Measurements from ENCODE around the gene CEP44.

Gene CEP44

GRCh38 chr4:174312993-174313392 is 29.3 kb downstream of the CEP44 start:
- Histone ChIP-seq H3K18ac (ENCODE audit: low read length) (no peak overlapping the region), H3K4me3 (ENCODE audit: low read depth, low read length) (no peak overlapping the region), H3K14ac (ENCODE audit: low read length) (no peak overlapping the region), H3K4ac (ENCODE audit: low read depth, low read length) (no peak overlapping the region), H3K9me3 (ENCODE audit: insufficient read depth, low read depth, low read length) (no peaks in the 10 kb centered on the region), H4K8ac (ENCODE audit: low read depth, low read length) (no peak overlapping the region), H4K12ac (ENCODE audit: low read depth, low read length) (no peak overlapping the region), H3K79me1 (ENCODE audit: low read length) (no peaks in the 10 kb centered on the region), H3K27ac (ENCODE audit: low read depth, low read length) (no peak overlapping the region), H4K91ac (ENCODE audit: low read depth, low read length) (no peak overlapping the region), H3K79me2 (ENCODE audit: control insufficient read depth, insufficient read depth, low read length, poor library complexity) (no peaks in the 10 kb centered on the region), H2AFZ (ENCODE audit: insufficient read depth, low read length, poor library complexity) (no peak overlapping the region), H2AK5ac (ENCODE audit: low read length) (no peak overlapping the region), H3K36me3 (ENCODE audit: control insufficient read depth in 1 of 2, insufficient read depth in 2 of 2, low read length in 2 of 2) (peaks cover 0 to 2% of the 10 kb centered on the region in 2 experiments), H3K4me1 (ENCODE audit: control insufficient read depth in 1 of 2, insufficient read depth in 2 of 2, low read length in 2 of 2) (no peaks in the 10 kb centered on the region), H2BK5ac (ENCODE audit: low read depth, low read length, poor library complexity) (no peak overlapping the region), H3K4me2 (ENCODE audit: low read length) (no peak overlapping the region), H2BK12ac (ENCODE audit: low read length) (no peak overlapping the region), H3K9ac (ENCODE audit: low read length) (no peak overlapping the region), H2BK120ac (ENCODE audit: insufficient read depth, low read length, poor library complexity) (no peak overlapping the region), H3K23ac (ENCODE audit: low read length) (no peak overlapping the region), H3K27me3 (ENCODE audit: insufficient read depth, low read length) (no peaks in the 10 kb centered on the region)
- no CpG with 5 or more reads among the region's 3 CpGs for WGBS (ENCODE audit: extremely low coverage, insufficient coverage, insufficient read length)
- DNase-seq = no peak

GRCh38 chr4:174314274-174314673 is 30.6 kb downstream of the CEP44 start:
- no peak overlapping the region for H4K91ac ChIP-seq (ENCODE audit: low read depth, low read length)

GRCh38 chr4:174314770-174315169 is 31.1 kb downstream of the CEP44 start:
- Histone ChIP-seq H3K27ac (ENCODE audit: low read depth, low read length) (no peak overlapping the region), H3K79me1 (ENCODE audit: low read length) (no peaks in the 10 kb centered on the region), H3K27me3 (ENCODE audit: insufficient read depth, low read length) (no peaks in the 10 kb centered on the region), H3K36me3 (ENCODE audit: control insufficient read depth in 1 of 2, insufficient read depth in 2 of 2, low read length in 2 of 2) (peaks cover 2 to 3% of the 10 kb centered on the region in 2 experiments), H4K12ac (ENCODE audit: low read depth, low read length) (no peak overlapping the region), H4K8ac (ENCODE audit: low read depth, low read length) (no peak overlapping the region), H3K4me1 (ENCODE audit: control insufficient read depth in 1 of 2, insufficient read depth in 2 of 2, low read length in 2 of 2) (no peaks in the 10 kb centered on the region), H2AK5ac (ENCODE audit: low read length) (no peak overlapping the region), H2BK120ac (ENCODE audit: insufficient read depth, low read length, poor library complexity) (no peak overlapping the region), H3K18ac (ENCODE audit: low read length) (no peak overlapping the region), H3K4ac (ENCODE audit: low read depth, low read length) (no peak overlapping the region), H2BK12ac (ENCODE audit: low read length) (no peak overlapping the region), H3K9ac (ENCODE audit: low read length) (no peak overlapping the region), H2BK5ac (ENCODE audit: low read depth, low read length, poor library complexity) (no peak overlapping the region), H3K23ac (ENCODE audit: low read length) (no peak overlapping the region), H3K4me3 (ENCODE audit: low read depth, low read length) (no peak overlapping the region), H4K91ac (ENCODE audit: low read depth, low read length) (no peak overlapping the region), H2AFZ (ENCODE audit: insufficient read depth, low read length, poor library complexity) (no peak overlapping the region), H3K4me2 (ENCODE audit: low read length) (no peak overlapping the region), H3K79me2 (ENCODE audit: control insufficient read depth, insufficient read depth, low read length, poor library complexity) (no peaks in the 10 kb centered on the region), H3K14ac (ENCODE audit: low read length) (no peak overlapping the region), H3K9me3 (ENCODE audit: insufficient read depth, low read depth, low read length) (no peaks in the 10 kb centered on the region)
- no CpG with 5 or more reads among the region's 3 CpGs for WGBS (ENCODE audit: extremely low coverage, insufficient coverage, insufficient read length)
- peak; percentile 8 to 34 for DNase-seq

More at GRCh38 chr4:174314274-174314673, 30.6 kb downstream of the CEP44 start:
- Histone ChIP-seq H3K9ac (ENCODE audit: low read length) (no peak overlapping the region), H4K12ac (ENCODE audit: low read depth, low read length) (no peak overlapping the region), H3K36me3 (ENCODE audit: control insufficient read depth in 1 of 2, insufficient read depth in 2 of 2, low read length in 2 of 2) (peaks cover 2 to 3% of the 10 kb centered on the region in 2 experiments), H3K18ac (ENCODE audit: low read length) (no peak overlapping the region), H4K8ac (ENCODE audit: low read depth, low read length) (no peak overlapping the region), H3K79me1 (ENCODE audit: low read length) (no peaks in the 10 kb centered on the region), H2BK5ac (ENCODE audit: low read depth, low read length, poor library complexity) (no peak overlapping the region), H2AFZ (ENCODE audit: insufficient read depth, low read length, poor library complexity) (no peak overlapping the region), H3K27me3 (ENCODE audit: insufficient read depth, low read length) (no peaks in the 10 kb centered on the region), H2AK5ac (ENCODE audit: low read length) (no peak overlapping the region), H2BK12ac (ENCODE audit: low read length) (no peak overlapping the region), H3K14ac (ENCODE audit: low read length) (no peak overlapping the region), H3K9me3 (ENCODE audit: insufficient read depth, low read depth, low read length) (no peaks in the 10 kb centered on the region), H3K79me2 (ENCODE audit: control insufficient read depth, insufficient read depth, low read length, poor library complexity) (no peaks in the 10 kb centered on the region), H3K4me2 (ENCODE audit: low read length) (no peak overlapping the region), H2BK120ac (ENCODE audit: insufficient read depth, low read length, poor library complexity) (no peak overlapping the region), H3K4ac (ENCODE audit: low read depth, low read length) (no peak overlapping the region), H3K23ac (ENCODE audit: low read length) (no peak overlapping the region), H3K4me3 (ENCODE audit: low read depth, low read length) (no peak overlapping the region), H3K4me1 (ENCODE audit: control insufficient read depth in 1 of 2, insufficient read depth in 2 of 2, low read length in 2 of 2) (no peaks in the 10 kb centered on the region), H3K27ac (ENCODE audit: low read depth, low read length) (no peak overlapping the region)
- no peak for DNase-seq
- WGBS (ENCODE audit: extremely low coverage, insufficient coverage, insufficient read length) = no CpG with 5 or more reads among the region's 3 CpGs

- Histone ChIP-seq H3K27ac (ENCODE audit: low read depth, low read length) (no peak overlapping the region), H2BK120ac (ENCODE audit: insufficient read depth, low read length, poor library complexity) (no peak overlapping the region), H4K8ac (ENCODE audit: low read depth, low read length) (no peak overlapping the region), H3K36me3 (ENCODE audit: control insufficient read depth in 1 of 2, insufficient read depth in 2 of 2, low read length in 2 of 2) (peaks cover 2 to 3% of the 10 kb centered on the region in 2 experiments), H3K79me2 (ENCODE audit: control insufficient read depth, insufficient read depth, low read length, poor library complexity) (no peaks in the 10 kb centered on the region), H3K4me2 (ENCODE audit: low read length) (no peak overlapping the region), H4K91ac (ENCODE audit: low read depth, low read length) (no peak overlapping the region), H2AFZ (ENCODE audit: insufficient read depth, low read length, poor library complexity) (no peak overlapping the region), H3K79me1 (ENCODE audit: low read length) (no peaks in the 10 kb centered on the region), H3K4me3 (ENCODE audit: low read depth, low read length) (no peak overlapping the region), H2AK5ac (ENCODE audit: low read length) (no peak overlapping the region), H3K27me3 (ENCODE audit: insufficient read depth, low read length) (no peaks in the 10 kb centered on the region), H2BK5ac (ENCODE audit: low read depth, low read length, poor library complexity) (no peak overlapping the region), H3K9me3 (ENCODE audit: insufficient read depth, low read depth, low read length) (no peaks in the 10 kb centered on the region), H3K9ac (ENCODE audit: low read length) (no peak overlapping the region), H3K23ac (ENCODE audit: low read length) (no peak overlapping the region), H3K14ac (ENCODE audit: low read length) (no peak overlapping the region), H3K18ac (ENCODE audit: low read length) (no peak overlapping the region), H3K4me1 (ENCODE audit: control insufficient read depth in 1 of 2, insufficient read depth in 2 of 2, low read length in 2 of 2) (no peaks in the 10 kb centered on the region), H3K4ac (ENCODE audit: low read depth, low read length) (no peak overlapping the region), H4K12ac (ENCODE audit: low read depth, low read length) (no peak overlapping the region), H2BK12ac (ENCODE audit: low read length) (no peak overlapping the region)
- peak in 1 of 2 donors; percentile 14 for DNase-seq
- no CpG with 5 or more reads among the region's 1 CpG for WGBS (ENCODE audit: extremely low coverage, insufficient coverage, insufficient read length)
Observed at GRCh38 chr4:174316546-174316945, 32.8 kb downstream of the CEP44 start.

Measured in trophoblast cell (in vitro differentiated cells and primary cell).